CD4-positive, alpha-beta T cell treated with Interleukin-6 at 100 ng/mL for 8 hours (primary cell): ENCODE measurements around the gene RPP30.
"Not testable (repeated sequence)": the region's sequence is repeated elsewhere in the genome, so short reads cannot be mapped to it uniquely, and the experiment has no call there.

ENCODE experiments used
- DNase-seq: peaks from one replicate; pipeline ENCODE4 v3.0.0-alpha.2; 2020; ENCODE audit warnings: mixed read lengths, low spot score

Gene RPP30

GRCh38 chr10:90917238-90917967 is 45.6 kb downstream of the RPP30 start:
- DNase-seq = no peak

- DNase-seq = no peak
Observed at GRCh38 chr10:90917968-90918318, 46.2 kb downstream of the RPP30 start.

GRCh38 chr10:90919683-90920574 is 48.2 kb downstream of the RPP30 start:
- DNase-seq = no peak

GRCh38 chr10:90920986-90921666 is 49.4 kb downstream of the RPP30 start, which contains the start of gene ANKRD1:
Gene ANKRD1, minus strand, starts transcription at chr10:90921087. Its CDS starts 60 bp downstream, at chr10:90921027.
- DNase-seq = no peak

GRCh38 chr10:90921906-90922305 is 50.1 kb downstream of the RPP30 start:
- DNase-seq = no peak

GRCh38 chr10:90923111-90923731 is 51.4 kb downstream of the RPP30 start:
- DNase-seq = no peak

- DNase-seq = no peak
Observed at GRCh38 chr10:90924552-90924951, 52.8 kb downstream of the RPP30 start.

- DNase-seq = no peak
Observed at GRCh38 chr10:90925079-90926029, 53.6 kb downstream of the RPP30 start.

GRCh38 chr10:90927293-90927692 is 55.5 kb downstream of the RPP30 start:
- no peak for DNase-seq

- DNase-seq = no peak
Observed at GRCh38 chr10:90929179-90929578, 57.4 kb downstream of the RPP30 start.

- no peak for DNase-seq
Observed at GRCh38 chr10:90930070-90930837, 58.5 kb downstream of the RPP30 start.

GRCh38 chr10:90930971-90931871 is 59.4 kb downstream of the RPP30 start:
- DNase-seq = no peak

- DNase-seq = no peak
Observed at GRCh38 chr10:90935581-90936275, 64.0 kb downstream of the RPP30 start.

GRCh38 chr10:90936276-90936659 is 64.5 kb downstream of the RPP30 start:
- DNase-seq = no peak

- no peak for DNase-seq
Observed at GRCh38 chr10:90937645-90938258, 66.0 kb downstream of the RPP30 start.

GRCh38 chr10:90939116-90939515 is 67.3 kb downstream of the RPP30 start:
- DNase-seq = no peak

- DNase-seq = no peak
Observed at GRCh38 chr10:90939648-90940047, 67.9 kb downstream of the RPP30 start.

GRCh38 chr10:90942980-90943379 is 71.2 kb downstream of the RPP30 start:
- not testable (repeated sequence) for DNase-seq
